WTC11 (cell line): ENCODE measurements around the gene MAP1S. TPM values are rescaled to one million over a fixed set of nuclear protein-coding genes. Genes with fewer than 3 reads are reported as not detected.

Experiments
- ATAC-seq: fragments of 200-7000 bp; cut with Tn5 transposase; 2 replicates; pipeline ENCODE4 v1.10.0; 2021; ENCODE audit warnings: mild to moderate bottlenecking, moderate library complexity
- CTCF ChIA-PET: fragments of 300-600 bp; sonication (Branson Sonifier 250); formaldehyde crosslinking; loops from one replicate; lab custom pipeline; 2021; ENCODE audit warnings: antibody characterized with exemption; lab: Charles Lee
- POLR2A ChIA-PET: fragments of 350-600 bp; sonication (Branson Sonifier 250); formaldehyde crosslinking; loops from one replicate; lab custom pipeline; 2021; ENCODE audit warnings: antibody characterized with exemption; lab: Charles Lee
- DNase-seq: peaks from one replicate; pipeline ENCODE4 v3.0.0; 2021; ENCODE audit warnings: low spot score
- H3K27ac Mint-ChIP-seq: 2 replicates; pipeline ENCODE4 v1.8.0; 2021; ENCODE audit warnings: mixed read lengths
- H3K27me3 Mint-ChIP-seq: 2 replicates; pipeline ENCODE4 v1.8.0; 2021; ENCODE audit warnings: low read depth, mild to moderate bottlenecking, moderate library complexity, mixed read lengths
- H3K36me3 Mint-ChIP-seq: 2 replicates; pipeline ENCODE4 v1.8.0; 2021; ENCODE audit warnings: mixed read lengths
- H3K4me1 Mint-ChIP-seq: 2 replicates; pipeline ENCODE4 v1.8.0; 2022; ENCODE audit warnings: mixed read lengths
- H3K4me3 Mint-ChIP-seq: 2 replicates; pipeline ENCODE4 v1.8.0; 2021; ENCODE audit warnings: mild to moderate bottlenecking, moderate library complexity, mixed read lengths
- H3K9me3 Mint-ChIP-seq: 2 replicates; pipeline ENCODE4 v1.8.0; 2021; ENCODE audit warnings: mixed read lengths
- CREB1 ChIP-seq: sonication (generic); formaldehyde crosslinking; IDR thresholded peaks from 2 replicates; pipeline ENCODE4 v1.8.0; 2023; ENCODE audit warnings: mild to moderate bottlenecking, missing genetic modification reagents
- HMGA2 ChIP-seq: fragments of 250-450 bp; sonication (Bioruptor Pico); IDR thresholded peaks from 2 replicates; pipeline ENCODE4 v1.4.0; 2021; ENCODE audit warnings: mild to moderate bottlenecking, moderate library complexity
- MXD4 ChIP-seq: fragments of 250-450 bp; sonication (Bioruptor Pico); IDR thresholded peaks from 2 replicates; pipeline ENCODE4 v1.8.0; 2021; ENCODE audit warnings: mild to moderate bottlenecking, moderate library complexity, borderline replicate concordance
- MYBL2 ChIP-seq: sonication (generic); formaldehyde crosslinking; IDR thresholded peaks from 2 replicates; pipeline ENCODE4 v1.8.1; 2023; ENCODE audit warnings: mild to moderate bottlenecking, moderate library complexity, missing genetic modification reagents
- NFE2L1 ChIP-seq: sonication (generic); formaldehyde crosslinking; IDR thresholded peaks from 2 replicates; pipeline ENCODE4 v1.8.1; 2023; ENCODE audit warnings: missing genetic modification reagents
- NR1H2 ChIP-seq: sonication (generic); formaldehyde crosslinking; IDR thresholded peaks from 2 replicates; pipeline ENCODE4 v1.9.0; 2021; ENCODE audit warnings: mild to moderate bottlenecking, moderate library complexity, missing genetic modification reagents
- NR3C1 ChIP-seq: sonication (generic); formaldehyde crosslinking; conservative IDR thresholded peaks from 2 replicates; pipeline ENCODE4 v1.8.1; 2023; ENCODE audit warnings: low read depth, mild to moderate bottlenecking, missing genetic modification reagents
- RORB ChIP-seq: fragments of 250-450 bp; sonication (Bioruptor Pico); IDR thresholded peaks from 2 replicates; pipeline ENCODE4 v1.9.0; 2021; ENCODE audit warnings: mild to moderate bottlenecking
- SOX15 ChIP-seq: fragments of 250-450 bp; sonication (Bioruptor Pico); IDR thresholded peaks from 2 replicates; pipeline ENCODE4 v1.9.0; 2021; ENCODE audit warnings: mild to moderate bottlenecking
- TEAD1 ChIP-seq: sonication (generic); formaldehyde crosslinking; IDR thresholded peaks from 2 replicates; pipeline ENCODE4 v1.8.0; 2022; ENCODE audit warnings: mild to moderate bottlenecking, missing genetic modification reagents
- TEAD4 ChIP-seq: sonication (generic); formaldehyde crosslinking; IDR thresholded peaks from 2 replicates; pipeline ENCODE4 v1.8.0; 2022; ENCODE audit warnings: mild to moderate bottlenecking, missing genetic modification reagents
- TP53 ChIP-seq: sonication (generic); formaldehyde crosslinking; IDR thresholded peaks from 2 replicates; pipeline ENCODE4 v1.8.1; 2023; ENCODE audit warnings: mild to moderate bottlenecking, missing genetic modification reagents
- ZNF121 ChIP-seq: sonication (generic); formaldehyde crosslinking; IDR thresholded peaks from 2 replicates; pipeline ENCODE4 v1.8.0; 2023; ENCODE audit warnings: missing genetic modification reagents
- ZNF232 ChIP-seq: sonication (generic); formaldehyde crosslinking; IDR thresholded peaks from 2 replicates; pipeline ENCODE4 v1.8.0; 2022; ENCODE audit warnings: mild to moderate bottlenecking, missing genetic modification reagents
- ZNF263 ChIP-seq: sonication (generic); formaldehyde crosslinking; IDR thresholded peaks from 2 replicates; pipeline ENCODE4 v1.8.1; 2022; ENCODE audit warnings: low read depth, mild to moderate bottlenecking, moderate library complexity, missing genetic modification reagents
- ZNF423 ChIP-seq: fragments of 250-450 bp; sonication (Bioruptor Pico); IDR thresholded peaks from 2 replicates; pipeline ENCODE4 v2.1.2; 2022; ENCODE audit warnings: mild to moderate bottlenecking, moderate library complexity
- ZNF671 ChIP-seq: fragments of 250-450 bp; sonication (Bioruptor Pico); IDR thresholded peaks from 2 replicates; pipeline ENCODE4 v1.8.0; 2021; ENCODE audit warnings: mild to moderate bottlenecking
- total RNA-seq: library from RNA; stranded (reverse); gene quantifications from 3 replicates; pipeline ENCODE4 v1.2.3, GENCODE V29; 2021
- TF ChIP-seq, protein P1 (sequence below): fragments of 250-450 bp; sonication (Bioruptor Pico); conservative IDR thresholded peaks from 2 replicates; pipeline ENCODE4 v1.9.0; 2021; ENCODE audit warnings: mild to moderate bottlenecking
- TF ChIP-seq, protein P2 (sequence below): sonication (generic); formaldehyde crosslinking; IDR thresholded peaks from 2 replicates; pipeline ENCODE4 v1.8.0; 2022; ENCODE audit warnings: missing genetic modification reagents
- TF ChIP-seq, protein P3 (sequence below): sonication (generic); formaldehyde crosslinking; IDR thresholded peaks from 2 replicates; pipeline ENCODE4 v1.8.1; 2023; ENCODE audit warnings: mild to moderate bottlenecking, missing genetic modification reagents, moderate library complexity
- TF ChIP-seq, protein P4 (sequence below): sonication (generic); formaldehyde crosslinking; IDR thresholded peaks from 2 replicates; pipeline ENCODE4 v1.8.0; 2022; ENCODE audit warnings: mild to moderate bottlenecking, missing genetic modification reagents
- TF ChIP-seq, protein P5 (sequence below): fragments of 200-600 bp; IDR thresholded peaks from 2 replicates; pipeline ENCODE4 v1.8.0; 2022; ENCODE audit warnings: antibody characterized with exemption
- TF ChIP-seq, protein P6 (sequence below): sonication (generic); formaldehyde crosslinking; IDR thresholded peaks from 2 replicates; pipeline ENCODE4 v1.8.1; 2023; ENCODE audit warnings: mild to moderate bottlenecking, missing genetic modification reagents, moderate library complexity
- TF ChIP-seq, protein P7 (sequence below): sonication (generic); formaldehyde crosslinking; IDR thresholded peaks from 2 replicates; pipeline ENCODE4 v1.8.1; 2022; ENCODE audit warnings: mild to moderate bottlenecking, moderate library complexity, missing genetic modification reagents

Gene MAP1S
- total RNA-seq, 1 experiment from 2014 or later = 120 TPM

DNA sequence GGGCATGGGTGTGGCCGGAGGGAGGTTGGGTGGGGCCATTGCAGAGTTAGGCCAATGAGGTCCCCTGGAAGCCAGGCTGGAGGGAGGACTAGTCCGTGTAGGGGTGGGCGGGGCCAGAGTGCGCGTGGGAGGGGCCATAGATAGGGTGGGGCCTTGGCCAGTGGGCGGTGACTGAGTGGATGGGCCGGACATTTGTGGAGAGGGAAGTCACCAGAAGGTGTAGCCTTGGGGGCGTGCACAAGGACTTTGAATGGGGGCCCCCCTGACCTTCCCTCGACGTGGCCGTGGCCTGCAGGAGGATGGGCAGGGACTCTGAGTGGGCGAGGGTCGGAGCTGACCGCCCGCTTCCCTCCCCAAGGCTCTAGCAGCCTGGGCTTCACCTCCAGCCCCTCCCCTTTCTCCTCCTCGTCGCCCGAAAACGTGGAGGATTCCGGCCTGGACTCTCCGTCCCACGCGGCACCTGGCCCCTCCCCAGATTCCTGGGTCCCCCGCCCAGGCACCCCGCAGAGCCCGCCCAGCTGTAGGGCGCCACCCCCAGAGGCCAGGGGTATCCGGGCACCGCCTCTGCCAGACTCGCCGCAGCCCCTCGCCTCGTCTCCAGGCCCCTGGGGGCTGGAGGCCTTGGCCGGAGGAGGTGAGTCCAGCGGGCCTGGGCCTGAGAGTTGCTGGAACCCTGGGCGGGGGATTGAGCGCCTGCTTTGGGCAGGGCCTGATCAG, 59.1 kb downstream of the MAP1S start (continued):
- TF ChIP-seq, protein P1, sequence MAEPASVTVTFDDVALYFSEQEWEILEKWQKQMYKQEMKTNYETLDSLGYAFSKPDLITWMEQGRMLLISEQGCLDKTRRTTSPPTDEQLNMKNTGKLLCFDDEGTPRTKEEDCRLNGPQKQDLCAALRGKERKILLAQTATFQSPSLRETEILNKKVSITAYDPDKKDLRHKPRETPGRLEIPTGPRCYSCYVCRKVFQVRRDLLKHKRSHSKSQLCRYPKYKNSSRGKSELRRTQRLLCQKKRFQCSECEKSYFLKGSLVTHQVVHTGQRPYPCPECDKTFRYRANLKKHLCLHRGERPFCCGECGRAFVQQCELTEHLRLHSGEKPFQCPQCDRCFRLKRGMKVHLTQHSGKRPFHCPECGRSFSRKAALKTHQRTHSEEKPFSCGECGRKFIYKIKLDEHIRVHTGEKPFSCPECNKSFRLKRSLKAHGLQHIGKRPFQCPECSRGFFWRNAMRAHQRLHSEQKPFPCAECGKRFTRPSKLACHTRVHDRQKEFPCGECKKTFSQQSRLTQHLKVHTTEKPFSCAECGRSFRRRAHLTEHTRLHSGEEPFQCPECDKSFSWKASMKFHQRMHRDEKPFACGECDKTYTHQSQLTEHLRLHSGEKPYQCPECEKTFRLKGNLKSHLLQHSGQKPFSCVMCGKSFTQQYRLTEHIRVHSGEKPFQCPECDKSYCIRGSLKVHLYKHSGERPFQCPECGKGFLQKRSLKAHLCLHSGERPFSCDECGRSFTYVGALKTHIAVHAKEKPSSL (CRISPR knock-in tag) = no peak
- TF ChIP-seq MYBL2 (CRISPR knock-in tag) (peak; percentile 34; the same call in 1 of the 2 replicates), NR3C1 (CRISPR knock-in tag) (no peak), NFE2L1 (CRISPR knock-in tag) (no peak), ZNF423 (CRISPR knock-in tag) (peak; percentile 48; the same call in 1 of the 2 replicates), TEAD4 (CRISPR knock-in tag) (no peak), SOX15 (CRISPR knock-in tag) (no peak), ZNF263 (CRISPR knock-in tag) (no peak)
- TF ChIP-seq, protein P2, sequence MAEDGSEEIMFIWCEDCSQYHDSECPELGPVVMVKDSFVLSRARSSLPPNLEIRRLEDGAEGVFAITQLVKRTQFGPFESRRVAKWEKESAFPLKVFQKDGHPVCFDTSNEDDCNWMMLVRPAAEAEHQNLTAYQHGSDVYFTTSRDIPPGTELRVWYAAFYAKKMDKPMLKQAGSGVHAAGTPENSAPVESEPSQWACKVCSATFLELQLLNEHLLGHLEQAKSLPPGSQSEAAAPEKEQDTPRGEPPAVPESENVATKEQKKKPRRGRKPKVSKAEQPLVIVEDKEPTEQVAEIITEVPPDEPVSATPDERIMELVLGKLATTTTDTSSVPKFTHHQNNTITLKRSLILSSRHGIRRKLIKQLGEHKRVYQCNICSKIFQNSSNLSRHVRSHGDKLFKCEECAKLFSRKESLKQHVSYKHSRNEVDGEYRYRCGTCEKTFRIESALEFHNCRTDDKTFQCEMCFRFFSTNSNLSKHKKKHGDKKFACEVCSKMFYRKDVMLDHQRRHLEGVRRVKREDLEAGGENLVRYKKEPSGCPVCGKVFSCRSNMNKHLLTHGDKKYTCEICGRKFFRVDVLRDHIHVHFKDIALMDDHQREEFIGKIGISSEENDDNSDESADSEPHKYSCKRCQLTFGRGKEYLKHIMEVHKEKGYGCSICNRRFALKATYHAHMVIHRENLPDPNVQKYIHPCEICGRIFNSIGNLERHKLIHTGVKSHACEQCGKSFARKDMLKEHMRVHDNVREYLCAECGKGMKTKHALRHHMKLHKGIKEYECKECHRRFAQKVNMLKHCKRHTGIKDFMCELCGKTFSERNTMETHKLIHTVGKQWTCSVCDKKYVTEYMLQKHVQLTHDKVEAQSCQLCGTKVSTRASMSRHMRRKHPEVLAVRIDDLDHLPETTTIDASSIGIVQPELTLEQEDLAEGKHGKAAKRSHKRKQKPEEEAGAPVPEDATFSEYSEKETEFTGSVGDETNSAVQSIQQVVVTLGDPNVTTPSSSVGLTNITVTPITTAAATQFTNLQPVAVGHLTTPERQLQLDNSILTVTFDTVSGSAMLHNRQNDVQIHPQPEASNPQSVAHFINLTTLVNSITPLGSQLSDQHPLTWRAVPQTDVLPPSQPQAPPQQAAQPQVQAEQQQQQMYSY (CRISPR knock-in tag) = peak; percentile 94

DNA sequence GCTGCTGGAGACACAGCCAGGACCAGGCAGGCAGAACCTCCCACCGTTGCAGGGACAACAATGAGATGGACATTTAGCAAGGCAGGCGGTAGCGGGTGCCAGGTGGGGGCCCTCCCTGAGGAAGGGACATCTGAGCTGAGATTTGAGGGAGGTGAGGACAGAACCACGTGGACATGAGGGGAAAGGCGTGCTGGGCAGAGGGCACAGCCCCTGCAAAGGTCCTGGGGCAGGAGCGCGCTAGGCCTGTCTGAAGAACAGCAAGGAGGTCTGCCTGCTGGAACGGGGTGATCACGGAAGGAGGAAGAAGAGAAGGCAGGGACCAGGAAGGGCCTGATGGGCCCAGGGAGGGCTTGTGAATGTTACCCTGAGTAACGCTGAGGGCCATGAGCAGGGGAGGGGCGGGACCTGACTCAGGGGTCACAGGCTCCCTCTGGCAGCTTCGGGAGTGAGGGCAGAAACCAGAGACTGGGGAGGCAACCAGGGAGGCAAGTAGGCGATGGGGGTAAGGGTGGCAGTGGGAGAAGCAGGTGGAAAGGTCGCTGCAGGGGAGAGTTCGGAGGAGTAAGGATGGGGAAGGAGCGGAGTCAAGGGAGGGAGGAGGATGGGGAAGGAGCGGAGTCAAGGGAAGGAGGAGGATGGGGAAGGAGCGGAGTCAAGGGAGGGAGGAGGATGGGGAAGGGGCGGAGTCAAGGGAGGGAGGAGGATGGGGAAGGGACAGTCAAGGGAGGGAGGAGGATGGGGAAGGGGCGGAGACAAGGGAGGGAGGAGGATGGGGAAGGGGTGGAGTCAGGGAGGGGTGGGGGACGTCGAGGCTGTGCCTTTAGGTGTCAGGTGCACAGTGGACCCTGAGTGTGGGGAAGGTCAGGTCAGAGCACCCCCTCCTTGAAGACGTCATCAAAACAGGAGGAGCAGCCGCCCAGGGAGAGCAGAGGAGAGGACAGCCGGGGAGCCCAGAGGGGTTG, 60.0 kb downstream of the MAP1S start:
- Mint-ChIP-seq H3K27ac (peak overlapping the region; percentile 60), H3K27me3 (no peaks in the 10 kb centered on the region), H3K9me3 (no peaks in the 10 kb centered on the region), H3K36me3 (peaks cover 6% of the 10 kb centered on the region), H3K4me1 (peaks cover 16% of the 10 kb centered on the region), H3K4me3 (peak overlapping the region; percentile 83)
- ATAC-seq = peak; percentile 5
- DNase-seq = peak; percentile 69
- CTCF ChIA-PET = interaction anchor here (0.6 to 2.7 kb wide), 7 partner anchors 13 to 549 kb away, joined by 3 to 6 read pairs (median 4); no protein-coding TSS in a partner anchor
- POLR2A ChIA-PET = no interaction called here
- TF ChIP-seq CREB1 (CRISPR knock-in tag) = no peak
- 0 out of 2 replicates have a peak, but pooled peaks have one; percentile 27 for TF ChIP-seq TP53 (CRISPR knock-in tag)
- TF ChIP-seq, protein P3, sequence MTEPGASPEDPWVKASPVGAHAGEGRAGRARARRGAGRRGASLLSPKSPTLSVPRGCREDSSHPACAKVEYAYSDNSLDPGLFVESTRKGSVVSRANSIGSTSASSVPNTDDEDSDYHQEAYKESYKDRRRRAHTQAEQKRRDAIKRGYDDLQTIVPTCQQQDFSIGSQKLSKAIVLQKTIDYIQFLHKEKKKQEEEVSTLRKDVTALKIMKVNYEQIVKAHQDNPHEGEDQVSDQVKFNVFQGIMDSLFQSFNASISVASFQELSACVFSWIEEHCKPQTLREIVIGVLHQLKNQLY = no peak
- TF ChIP-seq ZNF121 = peak; percentile 47; the same call in 1 of the 2 replicates
- TF ChIP-seq, protein P4, sequence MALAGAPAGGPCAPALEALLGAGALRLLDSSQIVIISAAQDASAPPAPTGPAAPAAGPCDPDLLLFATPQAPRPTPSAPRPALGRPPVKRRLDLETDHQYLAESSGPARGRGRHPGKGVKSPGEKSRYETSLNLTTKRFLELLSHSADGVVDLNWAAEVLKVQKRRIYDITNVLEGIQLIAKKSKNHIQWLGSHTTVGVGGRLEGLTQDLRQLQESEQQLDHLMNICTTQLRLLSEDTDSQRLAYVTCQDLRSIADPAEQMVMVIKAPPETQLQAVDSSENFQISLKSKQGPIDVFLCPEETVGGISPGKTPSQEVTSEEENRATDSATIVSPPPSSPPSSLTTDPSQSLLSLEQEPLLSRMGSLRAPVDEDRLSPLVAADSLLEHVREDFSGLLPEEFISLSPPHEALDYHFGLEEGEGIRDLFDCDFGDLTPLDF (CRISPR knock-in tag) = no peak
- TF ChIP-seq NR1H2 = no peak
- no peak for TF ChIP-seq ZNF671
- no peak for TF ChIP-seq TEAD1 (CRISPR knock-in tag)
- no peak for TF ChIP-seq ZNF232 (CRISPR knock-in tag)
- TF ChIP-seq, protein P5, sequence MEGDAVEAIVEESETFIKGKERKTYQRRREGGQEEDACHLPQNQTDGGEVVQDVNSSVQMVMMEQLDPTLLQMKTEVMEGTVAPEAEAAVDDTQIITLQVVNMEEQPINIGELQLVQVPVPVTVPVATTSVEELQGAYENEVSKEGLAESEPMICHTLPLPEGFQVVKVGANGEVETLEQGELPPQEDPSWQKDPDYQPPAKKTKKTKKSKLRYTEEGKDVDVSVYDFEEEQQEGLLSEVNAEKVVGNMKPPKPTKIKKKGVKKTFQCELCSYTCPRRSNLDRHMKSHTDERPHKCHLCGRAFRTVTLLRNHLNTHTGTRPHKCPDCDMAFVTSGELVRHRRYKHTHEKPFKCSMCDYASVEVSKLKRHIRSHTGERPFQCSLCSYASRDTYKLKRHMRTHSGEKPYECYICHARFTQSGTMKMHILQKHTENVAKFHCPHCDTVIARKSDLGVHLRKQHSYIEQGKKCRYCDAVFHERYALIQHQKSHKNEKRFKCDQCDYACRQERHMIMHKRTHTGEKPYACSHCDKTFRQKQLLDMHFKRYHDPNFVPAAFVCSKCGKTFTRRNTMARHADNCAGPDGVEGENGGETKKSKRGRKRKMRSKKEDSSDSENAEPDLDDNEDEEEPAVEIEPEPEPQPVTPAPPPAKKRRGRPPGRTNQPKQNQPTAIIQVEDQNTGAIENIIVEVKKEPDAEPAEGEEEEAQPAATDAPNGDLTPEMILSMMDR = no peak
- TF ChIP-seq, protein P6, sequence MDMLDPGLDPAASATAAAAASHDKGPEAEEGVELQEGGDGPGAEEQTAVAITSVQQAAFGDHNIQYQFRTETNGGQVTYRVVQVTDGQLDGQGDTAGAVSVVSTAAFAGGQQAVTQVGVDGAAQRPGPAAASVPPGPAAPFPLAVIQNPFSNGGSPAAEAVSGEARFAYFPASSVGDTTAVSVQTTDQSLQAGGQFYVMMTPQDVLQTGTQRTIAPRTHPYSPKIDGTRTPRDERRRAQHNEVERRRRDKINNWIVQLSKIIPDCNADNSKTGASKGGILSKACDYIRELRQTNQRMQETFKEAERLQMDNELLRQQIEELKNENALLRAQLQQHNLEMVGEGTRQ (CRISPR knock-in tag) = 0 out of 2 replicates have a peak, but pooled peaks have one; percentile 28
- TF ChIP-seq, protein P7, sequence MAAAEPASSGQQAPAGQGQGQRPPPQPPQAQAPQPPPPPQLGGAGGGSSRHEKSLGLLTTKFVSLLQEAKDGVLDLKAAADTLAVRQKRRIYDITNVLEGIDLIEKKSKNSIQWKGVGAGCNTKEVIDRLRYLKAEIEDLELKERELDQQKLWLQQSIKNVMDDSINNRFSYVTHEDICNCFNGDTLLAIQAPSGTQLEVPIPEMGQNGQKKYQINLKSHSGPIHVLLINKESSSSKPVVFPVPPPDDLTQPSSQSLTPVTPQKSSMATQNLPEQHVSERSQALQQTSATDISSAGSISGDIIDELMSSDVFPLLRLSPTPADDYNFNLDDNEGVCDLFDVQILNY (CRISPR knock-in tag) = no peak
- no peak for TF ChIP-seq MXD4 (CRISPR knock-in tag)
- TF ChIP-seq HMGA2 = no peak
- no peak for TF ChIP-seq RORB
